Measurements from ENCODE around the gene ASRGL1.

The ASRGL1 gene

GRCh38 chr11:62418136-62418535 lies 80.9 kb downstream of the ASRGL1 start:
- Histone ChIP-seq H3K23ac (ENCODE audit: low read length) (no peak overlapping the region), H3K79me1 (ENCODE audit: low read length) (peaks cover 2% of the 10 kb centered on the region), H3K9me3 (ENCODE audit: insufficient read depth, low read depth, low read length) (no peaks in the 10 kb centered on the region), H3K27me3 (ENCODE audit: insufficient read depth, low read length) (no peaks in the 10 kb centered on the region), H3K9ac (ENCODE audit: low read length) (no peak overlapping the region), H3K18ac (ENCODE audit: low read length) (no peak overlapping the region), H3K36me3 (ENCODE audit: control insufficient read depth in 1 of 2, insufficient read depth in 2 of 2, low read length in 2 of 2) (no peaks in the 10 kb centered on the region), H3K27ac (ENCODE audit: low read depth, low read length) (no peak overlapping the region), H3K4ac (ENCODE audit: low read depth, low read length) (no peak overlapping the region), H4K12ac (ENCODE audit: low read depth, low read length) (no peak overlapping the region), H2BK12ac (ENCODE audit: low read length) (no peak overlapping the region), H2AK5ac (ENCODE audit: low read length) (no peak overlapping the region), H2BK120ac (ENCODE audit: insufficient read depth, low read length, poor library complexity) (no peak overlapping the region), H2AFZ (ENCODE audit: insufficient read depth, low read length, poor library complexity) (no peak overlapping the region), H4K91ac (ENCODE audit: low read depth, low read length) (no peak overlapping the region), H3K79me2 (ENCODE audit: control insufficient read depth, insufficient read depth, low read length, poor library complexity) (no peaks in the 10 kb centered on the region), H3K4me3 (ENCODE audit: low read depth, low read length) (no peak overlapping the region), H3K4me2 (ENCODE audit: low read length) (no peak overlapping the region), H3K14ac (ENCODE audit: low read length) (no peak overlapping the region), H2BK5ac (ENCODE audit: low read depth, low read length, poor library complexity) (no peak overlapping the region), H4K8ac (ENCODE audit: low read depth, low read length) (no peak overlapping the region), H3K4me1 (ENCODE audit: control insufficient read depth in 1 of 2, insufficient read depth in 2 of 2, low read length in 2 of 2) (peaks cover 7 to 10% of the 10 kb centered on the region in 2 experiments)
- no CpG with 5 or more reads among the region's 5 CpGs for WGBS (ENCODE audit: extremely low coverage, insufficient coverage, insufficient read length)
- no peak for DNase-seq

DNA sequence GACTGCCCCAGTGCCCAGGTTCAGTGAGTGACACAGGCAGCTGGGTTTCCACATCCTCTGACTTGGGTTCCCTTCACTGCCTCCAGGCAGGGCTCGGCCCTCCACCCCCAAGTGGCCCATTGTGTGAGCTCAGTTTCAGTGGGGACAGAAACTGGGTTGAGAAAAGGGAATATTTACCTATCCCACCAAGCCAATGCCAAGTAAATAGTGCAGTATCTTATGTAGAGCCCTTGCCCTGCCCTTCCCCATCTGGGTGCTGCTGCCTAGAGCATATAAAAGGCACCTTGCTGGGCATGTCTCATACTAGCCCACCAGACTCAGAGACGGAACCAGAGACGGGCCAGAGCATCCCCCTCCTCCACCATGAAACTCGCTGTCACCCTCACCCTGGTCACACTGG lies 81.5 kb downstream of the ASRGL1 start, which contains the start of gene SCGB1A1:
Gene SCGB1A1, plus strand, starts transcription at position 301 of the 400 bp plus-strand sequence. Its CDS starts 63 bp downstream, at position 364.
- H3K23ac ChIP-seq (ENCODE audit: low read length) = no peak within 1 kb of the TSS
- H4K91ac ChIP-seq (ENCODE audit: low read depth, low read length) = no peak within 1 kb of the TSS
- DNase-seq = no peak
- H2AFZ ChIP-seq (ENCODE audit: insufficient read depth, low read length, poor library complexity) = no peak within 1 kb of the TSS
- H3K27me3 ChIP-seq (ENCODE audit: insufficient read depth, low read length) = no peaks in the 10 kb centered on the region
- H3K27ac ChIP-seq (ENCODE audit: low read depth, low read length) = no peak within 1 kb of the TSS
- H4K8ac ChIP-seq (ENCODE audit: low read depth, low read length) = no peak within 1 kb of the TSS
- no peak within 1 kb of the TSS for H3K14ac ChIP-seq (ENCODE audit: low read length)
- no peak within 1 kb of the TSS for H3K4me2 ChIP-seq (ENCODE audit: low read length)
- peak within 1 kb of the TSS; percentile 38 for H2BK12ac ChIP-seq (ENCODE audit: low read length)
- no peak within 1 kb of the TSS for H3K4ac ChIP-seq (ENCODE audit: low read depth, low read length)
- peaks cover 8% of the 10 kb centered on the region in 2 experiments for H3K4me1 ChIP-seq (ENCODE audit: control insufficient read depth in 1 of 2, insufficient read depth in 2 of 2, low read length in 2 of 2)
- no peak within 1 kb of the TSS for H3K18ac ChIP-seq (ENCODE audit: low read length)
- H3K36me3 ChIP-seq (ENCODE audit: control insufficient read depth in 1 of 2, insufficient read depth in 2 of 2, low read length in 2 of 2) = no peaks in the 10 kb centered on the region
- H3K79me2 ChIP-seq (ENCODE audit: control insufficient read depth, insufficient read depth, low read length, poor library complexity) = no peaks in the 10 kb centered on the region
- no CpG with 5 or more reads among the region's 4 CpGs for WGBS (ENCODE audit: extremely low coverage, insufficient coverage, insufficient read length)
- H3K9ac ChIP-seq (ENCODE audit: low read length) = no peak within 1 kb of the TSS
- no peak within 1 kb of the TSS for H4K12ac ChIP-seq (ENCODE audit: low read depth, low read length)
- H2BK5ac ChIP-seq (ENCODE audit: low read depth, low read length, poor library complexity) = no peak within 1 kb of the TSS
- peaks cover 5% of the 10 kb centered on the region for H3K79me1 ChIP-seq (ENCODE audit: low read length)
- no peak within 1 kb of the TSS for H2AK5ac ChIP-seq (ENCODE audit: low read length)
- no peak within 1 kb of the TSS for H3K4me3 ChIP-seq (ENCODE audit: low read depth, low read length)
- H3K9me3 ChIP-seq (ENCODE audit: insufficient read depth, low read depth, low read length) = no peaks in the 10 kb centered on the region
- no peak within 1 kb of the TSS for H2BK120ac ChIP-seq (ENCODE audit: insufficient read depth, low read length, poor library complexity)

- DNase-seq = no peak
- no peaks in the 10 kb centered on the region for H3K79me2 ChIP-seq (ENCODE audit: control insufficient read depth, insufficient read depth, low read length, poor library complexity)
- no peak overlapping the region for H4K91ac ChIP-seq (ENCODE audit: low read depth, low read length)
- no peak overlapping the region for H4K8ac ChIP-seq (ENCODE audit: low read depth, low read length)
- no peak overlapping the region for H4K12ac ChIP-seq (ENCODE audit: low read depth, low read length)
- no peak overlapping the region for H3K4ac ChIP-seq (ENCODE audit: low read depth, low read length)
- H2AK5ac ChIP-seq (ENCODE audit: low read length) = no peak overlapping the region
- no peak overlapping the region for H3K4me2 ChIP-seq (ENCODE audit: low read length)
- no CpG with 5 or more reads among the region's 5 CpGs for WGBS (ENCODE audit: extremely low coverage, insufficient coverage, insufficient read length)
- H3K79me1 ChIP-seq (ENCODE audit: low read length) = peaks cover 5% of the 10 kb centered on the region
- H3K4me3 ChIP-seq (ENCODE audit: low read depth, low read length) = no peak overlapping the region
- H2BK5ac ChIP-seq (ENCODE audit: low read depth, low read length, poor library complexity) = no peak overlapping the region
- H2AFZ ChIP-seq (ENCODE audit: insufficient read depth, low read length, poor library complexity) = no peak overlapping the region
- H3K27ac ChIP-seq (ENCODE audit: low read depth, low read length) = no peak overlapping the region
- no peak overlapping the region for H3K23ac ChIP-seq (ENCODE audit: low read length)
- H3K27me3 ChIP-seq (ENCODE audit: insufficient read depth, low read length) = no peaks in the 10 kb centered on the region
- peaks cover 8% of the 10 kb centered on the region in 2 experiments for H3K4me1 ChIP-seq (ENCODE audit: control insufficient read depth in 1 of 2, insufficient read depth in 2 of 2, low read length in 2 of 2)
- no peak overlapping the region for H3K18ac ChIP-seq (ENCODE audit: low read length)
- H3K9ac ChIP-seq (ENCODE audit: low read length) = no peak overlapping the region
- H3K9me3 ChIP-seq (ENCODE audit: insufficient read depth, low read depth, low read length) = no peaks in the 10 kb centered on the region
- H3K36me3 ChIP-seq (ENCODE audit: control insufficient read depth in 1 of 2, insufficient read depth in 2 of 2, low read length in 2 of 2) = no peaks in the 10 kb centered on the region
- no peak overlapping the region for H2BK120ac ChIP-seq (ENCODE audit: insufficient read depth, low read length, poor library complexity)
- H3K14ac ChIP-seq (ENCODE audit: low read length) = no peak overlapping the region
- peak overlapping the region; percentile 38 for H2BK12ac ChIP-seq (ENCODE audit: low read length)
Observed at GRCh38 chr11:62419314-62419929, 82.2 kb downstream of the ASRGL1 start.

- no peak for DNase-seq
- Histone ChIP-seq H3K18ac (ENCODE audit: low read length) (no peak overlapping the region), H3K79me1 (ENCODE audit: low read length) (peaks cover 8% of the 10 kb centered on the region), H3K4me2 (ENCODE audit: low read length) (no peak overlapping the region), H3K23ac (ENCODE audit: low read length) (no peak overlapping the region), H4K8ac (ENCODE audit: low read depth, low read length) (no peak overlapping the region), H3K27me3 (ENCODE audit: insufficient read depth, low read length) (no peaks in the 10 kb centered on the region), H2BK12ac (ENCODE audit: low read length) (no peak overlapping the region), H3K4ac (ENCODE audit: low read depth, low read length) (no peak overlapping the region), H2AK5ac (ENCODE audit: low read length) (no peak overlapping the region), H3K79me2 (ENCODE audit: control insufficient read depth, insufficient read depth, low read length, poor library complexity) (no peaks in the 10 kb centered on the region), H2AFZ (ENCODE audit: insufficient read depth, low read length, poor library complexity) (no peak overlapping the region), H3K9ac (ENCODE audit: low read length) (no peak overlapping the region), H3K4me3 (ENCODE audit: low read depth, low read length) (no peak overlapping the region), H3K36me3 (ENCODE audit: control insufficient read depth in 1 of 2, insufficient read depth in 2 of 2, low read length in 2 of 2) (no peaks in the 10 kb centered on the region), H3K14ac (ENCODE audit: low read length) (no peak overlapping the region), H4K12ac (ENCODE audit: low read depth, low read length) (no peak overlapping the region), H3K27ac (ENCODE audit: low read depth, low read length) (no peak overlapping the region), H2BK120ac (ENCODE audit: insufficient read depth, low read length, poor library complexity) (no peak overlapping the region), H4K91ac (ENCODE audit: low read depth, low read length) (no peak overlapping the region), H3K9me3 (ENCODE audit: insufficient read depth, low read depth, low read length) (no peaks in the 10 kb centered on the region), H3K4me1 (ENCODE audit: control insufficient read depth in 1 of 2, insufficient read depth in 2 of 2, low read length in 2 of 2) (peaks cover 8 to 10% of the 10 kb centered on the region in 2 experiments), H2BK5ac (ENCODE audit: low read depth, low read length, poor library complexity) (no peak overlapping the region)
- no CpG with 5 or more reads among the region's 1 CpG for WGBS (ENCODE audit: extremely low coverage, insufficient coverage, insufficient read length)
Observed at GRCh38 chr11:62419943-62420342, 82.7 kb downstream of the ASRGL1 start.

All from trophoblast cell (in vitro differentiated cells and primary cell).